Measurements from ENCODE around the gene CNTROB.
"Not testable (repeated sequence)": the region's sequence is repeated elsewhere in the genome, so short reads cannot be mapped to it uniquely, and the experiment has no call there.

Gene CNTROB

DNA sequence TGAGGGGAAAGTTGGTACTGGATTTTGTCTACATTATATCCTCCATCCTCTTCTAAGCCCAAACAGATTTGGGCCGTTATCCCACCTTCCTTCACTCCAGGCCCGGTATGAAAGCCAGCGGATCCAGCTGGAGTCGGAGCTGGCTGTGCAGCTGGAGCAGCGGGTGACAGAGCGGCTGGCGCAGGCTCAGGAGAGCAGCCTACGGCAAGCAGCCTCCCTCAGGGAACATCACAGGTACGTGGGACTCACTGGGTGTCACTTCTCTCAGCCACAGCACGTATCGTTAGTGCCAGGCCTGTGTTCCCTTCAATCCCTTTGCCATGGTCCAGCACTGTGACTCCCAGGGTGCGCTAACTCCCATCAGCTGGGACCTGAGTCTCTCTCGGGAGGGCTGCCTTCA, 11.3 kb downstream of the CNTROB start:
- no peak for DNase-seq

DNA sequence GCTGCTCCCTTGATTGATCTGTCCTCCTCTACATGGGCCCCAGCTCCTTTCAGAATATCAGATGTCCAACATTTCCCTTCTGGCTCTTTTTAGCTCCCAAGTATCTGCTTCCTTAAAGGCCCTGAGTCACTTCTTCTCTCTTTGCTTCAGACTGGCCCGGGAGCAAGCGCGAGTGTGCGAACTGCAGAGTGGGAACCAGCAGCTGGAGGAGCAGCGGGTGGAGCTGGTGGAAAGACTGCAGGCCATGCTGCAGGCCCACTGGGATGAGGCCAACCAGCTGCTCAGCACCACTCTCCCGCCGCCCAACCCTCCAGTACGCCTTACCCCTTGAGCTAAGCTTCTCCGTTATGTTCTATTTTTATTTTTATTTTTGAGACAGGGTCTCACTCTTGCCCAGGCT, 12.3 kb downstream of the CNTROB start:
- no peak for DNase-seq

DNA sequence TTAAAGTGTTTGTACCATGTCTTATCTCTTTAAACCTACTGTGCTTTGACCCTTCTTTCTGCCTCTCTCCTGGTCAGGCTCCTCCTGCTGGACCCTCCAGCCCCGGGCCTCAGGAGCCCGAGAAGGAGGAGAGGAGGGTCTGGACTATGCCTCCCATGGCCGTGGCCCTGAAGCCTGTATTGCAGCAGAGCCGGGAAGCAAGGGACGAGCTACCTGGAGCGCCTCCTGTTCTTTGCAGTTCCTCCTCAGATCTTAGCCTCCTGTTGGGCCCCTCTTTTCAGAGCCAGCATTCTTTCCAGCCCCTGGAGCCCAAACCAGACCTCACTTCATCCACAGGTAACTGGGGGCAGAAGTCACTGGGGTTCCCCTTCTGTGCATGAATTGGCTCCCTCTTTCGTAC, 13.6 kb downstream of the CNTROB start:
- DNase-seq, result no peak

DNA sequence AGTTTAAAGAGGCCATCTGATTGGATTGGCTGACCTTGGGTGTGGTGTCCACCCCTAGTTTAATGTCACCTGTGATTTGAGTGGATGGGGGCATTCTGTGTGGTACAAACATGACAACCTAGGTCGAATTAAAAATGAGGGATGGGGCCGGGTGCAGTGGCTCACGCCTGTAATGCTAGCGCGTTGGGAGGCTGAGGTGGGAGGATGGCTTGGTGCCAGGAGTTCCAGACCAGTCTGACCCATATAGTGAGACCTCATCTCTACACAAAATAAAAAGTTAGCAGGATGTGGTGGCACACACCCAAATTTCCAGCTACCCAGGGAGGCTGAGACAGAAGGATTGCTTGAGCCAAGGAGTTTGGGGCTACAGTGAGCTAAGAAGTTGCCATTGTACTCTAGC, 14.4 kb downstream of the CNTROB start:
- no peak for DNase-seq

DNA sequence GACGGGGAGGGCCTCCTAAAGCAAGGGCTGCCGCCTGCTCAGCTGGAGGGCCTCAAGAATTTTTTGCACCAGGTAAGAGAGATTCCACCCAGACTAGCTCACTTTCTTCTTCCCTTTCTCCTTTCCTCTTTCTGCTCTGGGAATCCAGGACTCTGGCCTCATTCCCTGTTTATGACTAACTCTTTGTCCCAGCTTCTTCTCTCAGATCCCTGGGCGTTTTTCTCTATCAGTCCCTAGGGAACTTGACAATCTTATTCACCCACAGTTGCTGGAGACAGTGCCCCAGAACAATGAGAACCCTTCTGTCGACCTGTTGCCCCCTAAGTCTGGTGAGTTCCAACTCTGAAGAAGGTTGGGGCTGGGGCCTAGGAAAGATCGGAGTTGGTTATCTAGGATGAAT, 15.6 kb downstream of the CNTROB start:
- no peak for DNase-seq

DNA sequence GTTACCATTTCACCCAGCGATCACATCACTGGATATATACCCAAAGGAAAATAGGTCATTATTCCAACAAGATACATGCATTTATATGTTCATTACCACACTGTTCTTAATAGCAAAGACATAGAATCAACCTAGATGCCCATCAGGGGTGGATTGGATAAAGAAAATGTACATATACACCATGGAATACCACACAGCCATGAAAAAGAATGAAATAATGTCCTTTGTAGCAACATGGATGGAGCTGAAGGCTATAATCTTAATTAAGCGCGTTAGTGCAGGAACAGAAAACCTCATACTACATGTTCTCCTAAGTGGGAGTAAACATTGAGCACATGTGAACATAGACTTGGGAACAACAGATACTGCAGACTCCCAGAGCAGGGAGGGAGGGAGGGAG, 18.6 kb downstream of the CNTROB start:
- DNase-seq, result no peak

DNA sequence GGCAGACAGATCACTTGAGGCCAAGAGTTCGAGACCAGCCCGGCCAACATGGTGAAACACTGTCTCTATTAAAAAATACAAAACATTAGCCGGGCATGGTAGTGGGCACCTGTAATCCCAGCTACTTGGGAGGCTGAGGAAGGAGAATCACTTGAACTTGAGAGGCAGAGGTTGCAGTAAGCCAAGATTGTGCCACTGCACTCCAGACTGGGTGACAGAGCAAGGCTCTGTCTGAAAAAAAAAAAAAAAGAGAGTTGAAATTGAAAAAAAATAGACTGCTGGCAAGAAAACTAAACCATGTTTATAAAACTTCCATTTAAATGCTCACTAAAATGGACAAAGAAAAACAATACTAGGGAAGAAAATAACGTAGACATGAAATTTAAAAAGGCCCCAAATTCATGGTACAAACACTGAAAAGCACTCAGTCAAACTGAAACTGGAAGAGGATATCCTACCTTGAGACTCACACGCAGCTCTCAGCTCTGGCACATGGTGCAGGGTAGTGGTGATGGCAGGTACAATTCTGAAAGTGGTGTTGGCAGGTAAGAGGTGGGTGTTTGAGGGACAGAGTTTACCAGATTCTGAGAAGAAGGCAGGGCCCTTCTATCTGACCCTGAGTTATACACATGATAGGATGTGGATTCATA, 19.3 kb downstream of the CNTROB start:
- DNase-seq, result no peak

DNA sequence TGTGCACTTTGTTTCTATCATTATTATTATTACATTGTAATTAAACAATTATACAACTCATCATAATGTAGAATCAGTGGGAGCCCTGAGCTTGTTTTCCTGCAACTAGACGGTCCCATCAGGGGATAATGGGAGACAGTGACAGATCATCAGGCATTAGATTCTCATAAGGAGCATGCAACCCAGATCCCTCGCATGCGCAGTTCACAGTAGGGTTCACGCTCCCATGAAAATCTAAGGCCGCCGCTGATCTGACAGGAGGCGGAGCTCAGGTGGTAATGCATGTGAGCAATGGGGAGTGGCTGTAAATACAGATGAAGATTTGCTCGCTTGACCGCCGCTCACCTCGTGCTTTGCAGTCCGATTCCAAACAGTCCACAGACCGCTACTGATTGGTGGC, 21.3 kb downstream of the CNTROB start:
- DNase-seq, result not testable (repeated sequence)

DNA sequence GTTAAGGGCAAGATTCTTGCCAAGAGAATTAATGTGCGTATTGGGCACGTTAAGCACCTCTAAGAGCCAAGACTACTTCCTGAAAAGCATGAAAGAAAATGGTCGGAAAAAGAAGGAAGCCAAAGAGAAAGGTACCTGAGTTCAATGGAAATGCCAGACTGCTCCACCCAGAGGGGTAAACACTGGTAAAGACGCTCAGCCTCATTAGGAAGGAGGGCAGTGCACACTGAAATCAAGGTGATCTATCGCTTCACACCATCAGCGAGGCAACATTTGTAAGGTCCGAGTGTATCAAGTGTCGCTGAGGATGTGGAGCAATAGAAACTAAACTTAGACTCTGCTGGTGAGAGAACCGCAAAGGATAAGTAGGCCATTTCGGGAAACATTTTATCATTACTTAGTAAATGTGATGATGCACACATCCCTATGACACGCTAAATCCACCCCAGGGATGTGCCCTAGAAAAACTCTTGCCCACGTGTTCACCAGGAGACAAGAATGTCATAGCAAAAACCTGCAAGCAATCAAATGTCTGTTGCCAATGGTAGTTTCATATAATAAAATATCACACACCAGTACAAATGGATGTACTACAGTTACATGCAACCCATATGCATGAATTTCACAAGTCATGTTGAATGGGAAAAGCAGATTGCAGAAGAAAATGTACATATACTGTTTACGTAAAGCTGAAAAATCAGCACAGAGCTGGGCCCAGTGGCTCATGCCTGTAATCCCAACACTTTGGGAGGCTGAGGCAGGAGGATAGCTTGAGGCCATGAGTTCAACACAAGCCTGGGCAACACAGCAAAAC, 23.6 kb downstream of the CNTROB start:
- DNase-seq, result peak; percentile 25

DNA sequence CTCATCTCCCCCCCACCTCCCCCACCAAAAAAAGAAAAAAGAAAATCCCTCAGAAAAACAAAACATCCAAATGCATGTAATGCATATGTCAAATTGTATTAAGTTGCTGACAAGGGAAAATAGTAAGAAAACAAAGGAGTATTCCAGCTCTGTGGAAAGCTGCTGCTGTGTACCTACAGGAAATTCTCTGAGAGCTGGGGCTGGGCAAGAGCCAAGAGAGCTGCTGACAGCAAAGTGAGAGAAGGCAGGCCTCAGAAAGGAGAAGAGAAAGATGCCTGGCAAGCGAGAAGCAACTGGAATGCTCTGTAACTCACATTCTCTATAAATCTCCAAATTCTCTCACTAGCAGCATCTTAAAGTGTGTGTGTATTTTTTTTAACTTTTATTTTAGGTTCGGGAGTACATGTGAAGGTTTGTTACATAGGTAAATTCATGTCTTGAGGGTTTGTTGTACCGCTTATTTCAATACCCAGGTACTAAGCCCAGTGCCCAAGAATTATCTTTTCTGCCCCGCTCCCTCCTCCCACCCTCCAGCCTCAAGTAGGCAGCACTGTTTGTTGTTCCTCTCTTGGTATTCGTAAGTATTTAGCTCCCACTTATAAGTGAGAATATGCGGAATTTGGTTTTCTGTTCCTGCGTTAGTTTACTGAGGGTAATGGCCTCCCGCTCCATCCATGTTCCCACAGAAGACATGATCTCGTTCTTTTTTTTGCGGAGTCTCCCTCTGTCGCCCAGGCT, 24.4 kb downstream of the CNTROB start:
- DNase-seq, result peak; percentile 48

DNA sequence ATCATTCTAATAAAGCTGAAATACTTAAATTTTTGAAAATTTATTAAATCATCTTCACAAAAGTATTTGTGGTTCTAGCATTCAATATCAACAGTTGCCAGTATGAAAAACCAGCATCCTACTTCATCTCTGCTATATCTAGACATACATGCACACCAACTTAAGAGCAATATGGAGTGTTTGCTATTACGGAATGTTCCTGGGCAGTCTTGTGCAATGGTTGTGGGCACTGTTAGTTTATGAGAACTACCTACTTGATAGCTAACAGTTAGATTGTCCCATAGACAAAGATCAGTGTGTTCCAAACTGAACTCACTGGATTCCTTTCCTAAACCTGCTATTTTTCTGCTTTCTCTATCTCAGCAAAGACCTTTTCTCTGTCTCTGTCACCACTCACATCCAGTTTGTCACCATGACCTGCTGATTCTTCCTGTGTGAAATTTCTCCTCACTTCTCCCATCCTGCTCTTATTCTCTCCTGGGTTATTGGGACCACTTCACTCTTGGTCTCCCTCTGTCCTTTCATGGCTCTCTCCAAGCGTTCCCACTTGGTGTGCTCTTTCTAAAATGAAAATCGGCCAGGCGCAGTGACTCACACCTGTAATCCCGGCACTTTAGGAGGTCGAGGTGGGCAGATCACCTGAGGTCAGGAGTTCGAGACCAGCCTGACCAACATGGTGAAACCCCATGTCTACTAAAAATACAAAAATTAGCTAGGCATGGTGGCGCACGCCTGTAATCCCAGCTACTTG, 27.7 kb downstream of the CNTROB start:
- no peak for DNase-seq

DNA sequence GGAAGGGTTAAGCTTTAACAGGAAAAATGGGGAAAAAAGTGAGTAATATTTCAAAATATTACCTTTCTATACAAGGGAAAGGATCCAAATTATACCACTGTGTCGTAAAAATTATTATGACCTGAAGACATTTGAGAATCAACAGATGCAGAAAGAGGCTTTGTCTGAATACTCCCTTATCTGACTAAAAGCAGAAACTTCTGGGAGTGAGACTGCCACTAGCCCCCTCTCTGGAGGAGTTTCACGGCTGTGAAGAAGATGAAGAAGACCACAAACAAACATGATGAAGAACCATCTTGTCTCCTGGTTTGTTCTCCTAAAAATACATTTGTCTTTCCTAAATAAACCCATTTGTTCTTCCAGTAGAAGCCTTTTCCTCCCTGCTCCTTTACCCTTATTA, 29.4 kb downstream of the CNTROB start:
- DNase-seq, result no peak

DNA sequence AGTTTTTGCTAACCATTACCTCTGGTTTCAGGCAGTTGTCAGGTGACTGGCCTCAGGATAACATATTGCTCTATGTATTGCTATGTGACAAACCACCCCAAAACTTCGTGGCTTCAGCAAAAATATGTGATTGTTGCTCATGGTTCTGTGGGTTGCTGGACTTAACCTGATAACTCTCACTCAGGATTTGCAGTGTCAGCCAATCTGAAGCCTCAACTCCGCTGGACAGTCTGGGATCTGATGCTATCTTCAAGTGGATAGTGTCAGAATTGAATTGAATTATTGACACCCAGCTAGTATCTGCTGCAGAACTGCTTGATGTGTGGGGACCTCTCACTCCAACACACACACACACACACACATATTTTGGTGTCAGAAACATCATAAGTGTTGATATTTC, 35.7 kb downstream of the CNTROB start:
- DNase-seq, result no peak

DNA sequence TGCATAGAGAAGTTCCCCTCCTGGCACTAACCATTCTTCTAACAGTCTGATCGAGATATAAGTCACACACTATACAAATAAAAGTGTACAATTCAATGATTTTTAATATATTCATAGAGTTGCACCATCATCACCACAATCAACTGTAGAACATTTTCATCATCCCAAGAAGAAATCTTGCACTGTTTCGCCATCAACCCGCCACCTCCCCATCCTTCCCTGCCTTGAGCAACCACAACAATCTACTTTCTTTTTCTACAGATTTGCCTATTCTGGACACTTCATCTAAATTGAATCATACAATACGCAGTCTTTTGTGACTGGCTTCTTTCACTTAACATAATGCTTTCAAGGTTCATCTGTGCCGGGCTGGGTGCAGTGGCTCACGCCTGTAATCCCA, 37.4 kb downstream of the CNTROB start:
- DNase-seq, result no peak

DNA sequence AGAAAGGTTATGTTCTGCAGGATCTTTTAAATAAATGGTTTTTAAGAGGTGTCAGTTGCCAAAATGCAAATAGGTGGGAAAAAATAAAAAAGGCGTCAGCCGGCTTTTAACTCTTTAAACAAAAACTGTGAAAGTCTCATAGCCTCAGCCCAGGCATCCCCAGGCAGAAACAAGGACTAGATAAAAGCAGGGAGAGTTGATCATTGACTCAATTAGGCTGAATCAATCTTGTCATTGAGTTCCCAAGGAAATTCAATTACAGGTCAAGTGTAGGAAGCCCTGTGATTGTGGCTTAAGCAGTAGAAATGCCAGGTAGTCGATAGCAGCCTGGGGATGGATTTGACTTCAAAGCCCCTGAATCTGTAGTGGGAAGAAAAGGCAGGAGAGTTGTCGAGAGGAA, 39.6 kb downstream of the CNTROB start:
- DNase-seq, result no peak

DNA sequence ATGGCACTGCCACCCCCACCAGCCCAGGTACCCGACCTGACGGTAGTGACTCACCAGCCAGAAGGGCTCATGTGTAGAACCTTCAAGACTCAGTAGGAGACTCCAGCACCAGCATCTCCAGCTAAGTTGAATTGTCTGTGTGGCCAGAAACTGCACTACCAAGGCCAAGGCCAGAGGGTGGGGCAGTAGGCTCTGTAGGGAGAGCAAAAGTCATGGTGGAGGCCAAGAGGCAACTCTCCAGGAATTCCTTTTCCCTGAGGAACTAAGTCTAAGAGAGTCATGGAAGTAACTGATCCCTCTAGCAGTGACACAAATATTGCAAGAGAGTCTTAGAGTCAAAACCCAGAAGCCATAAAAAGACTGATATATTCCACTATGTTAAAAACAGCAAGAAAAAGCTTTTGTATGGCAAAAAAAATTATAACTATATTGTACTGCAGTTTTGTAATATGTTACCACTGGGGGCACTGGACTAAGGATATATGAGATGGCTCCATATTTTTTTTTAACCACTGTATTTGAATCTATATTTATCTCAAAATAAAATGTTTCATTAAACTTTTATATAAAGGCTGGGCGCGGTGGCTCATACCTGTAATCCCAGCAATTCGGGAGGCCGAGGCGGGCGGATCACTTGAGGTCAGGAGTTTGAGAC, 40.3 kb downstream of the CNTROB start:
- no peak for DNase-seq

DNA sequence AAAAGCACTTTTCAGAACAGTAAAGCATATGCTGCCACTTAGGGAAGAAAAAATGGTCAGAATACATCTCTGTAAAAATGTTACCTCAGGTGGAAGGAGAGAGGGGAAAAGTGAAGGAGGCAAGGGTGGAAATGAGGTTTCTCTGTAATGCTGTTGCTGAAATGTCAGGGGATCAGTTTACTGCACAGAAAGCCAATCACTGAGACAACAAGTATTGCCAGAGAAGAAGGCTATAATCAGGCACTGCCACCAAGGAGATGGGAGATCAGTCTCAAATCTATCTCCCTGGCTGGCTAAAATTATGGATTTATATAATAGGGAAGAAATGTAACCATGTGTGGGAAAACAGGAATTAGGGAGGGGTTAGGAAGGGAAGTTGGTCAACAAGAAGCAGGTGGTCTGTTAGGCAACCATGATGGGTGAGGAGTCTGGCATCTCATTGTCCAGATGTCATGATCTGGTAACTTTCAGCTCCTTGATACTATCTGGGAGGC, 42.7 kb downstream of the CNTROB start:
- no peak for DNase-seq

DNA sequence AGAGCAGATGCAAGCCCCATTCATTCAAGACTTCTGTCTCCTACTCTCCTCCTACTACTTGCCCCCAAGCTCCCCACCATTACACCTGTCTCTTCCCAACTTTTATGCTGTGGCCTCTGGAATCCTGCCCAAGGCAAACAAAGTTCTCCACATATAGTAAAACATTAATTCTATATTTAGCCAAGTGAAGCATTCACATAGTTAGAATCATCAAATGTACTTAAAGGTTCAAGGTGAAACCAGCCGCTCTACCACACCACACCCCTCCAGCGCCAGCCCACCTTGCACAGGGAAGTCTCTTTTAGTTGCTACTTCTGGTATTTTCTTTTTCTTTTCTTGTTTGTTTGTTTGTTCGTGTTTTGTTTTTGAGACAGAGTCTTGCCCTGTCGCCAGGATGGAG, 45.0 kb downstream of the CNTROB start:
- no peak for DNase-seq

DNA sequence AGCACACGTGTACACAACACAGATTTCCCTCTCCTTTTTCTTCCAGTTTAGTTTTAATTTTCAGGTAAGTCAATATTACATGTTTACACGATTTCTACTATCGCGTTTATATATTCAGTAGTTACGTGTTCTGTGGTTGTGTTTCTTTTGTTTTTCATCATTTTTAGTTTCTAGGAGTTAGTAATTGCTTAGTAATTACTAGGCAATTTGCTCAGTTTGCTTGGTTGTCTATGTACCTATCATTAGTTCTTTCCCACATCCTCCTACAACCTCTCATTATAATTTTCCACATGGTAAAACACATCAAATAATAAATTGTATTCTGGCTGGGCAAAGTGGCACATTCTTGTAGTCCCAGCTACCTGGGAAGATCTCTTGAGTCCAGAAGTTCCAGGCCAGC, 45.8 kb downstream of the CNTROB start:
- no peak for DNase-seq

DNA sequence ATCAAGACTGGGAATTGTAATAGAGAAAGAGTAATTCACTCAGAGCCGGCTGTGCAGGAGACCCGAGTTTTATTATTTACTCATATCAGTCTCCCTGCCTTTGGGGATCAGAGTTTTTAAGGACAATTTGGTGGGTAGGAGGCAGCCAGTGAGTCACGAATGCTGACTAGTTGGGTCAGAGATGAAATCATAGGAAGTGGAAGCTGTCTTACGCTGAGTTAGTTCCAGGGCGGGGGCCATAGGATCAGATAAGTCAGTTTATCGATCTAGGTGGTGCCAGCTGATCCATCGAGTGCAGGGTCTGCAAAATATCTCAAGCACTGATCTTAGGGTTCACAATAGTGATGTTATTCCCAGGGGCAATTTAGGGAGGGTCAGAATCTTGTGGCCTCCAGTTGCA, 50.2 kb downstream of the CNTROB start:
- peak; percentile 65 for DNase-seq

DNA sequence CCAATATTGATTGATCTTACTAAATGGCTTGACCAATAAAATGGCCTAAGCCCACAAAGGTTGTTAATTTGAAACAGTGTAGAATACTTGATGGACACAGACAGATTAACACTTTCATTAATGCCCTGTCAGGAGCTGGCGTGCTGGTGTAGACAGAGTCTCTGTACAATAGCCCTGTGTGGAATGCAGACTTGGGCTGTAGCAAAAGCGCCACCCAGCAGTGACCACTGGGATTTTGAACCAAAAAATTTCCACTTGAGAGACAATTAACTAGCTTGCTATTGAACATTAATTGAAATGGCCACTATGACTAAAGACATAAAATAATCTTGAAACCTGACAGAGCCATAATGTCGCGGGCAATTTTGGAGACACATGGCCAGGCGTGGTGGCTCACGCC, 50.7 kb downstream of the CNTROB start:
- peak; percentile 25 for DNase-seq

DNA sequence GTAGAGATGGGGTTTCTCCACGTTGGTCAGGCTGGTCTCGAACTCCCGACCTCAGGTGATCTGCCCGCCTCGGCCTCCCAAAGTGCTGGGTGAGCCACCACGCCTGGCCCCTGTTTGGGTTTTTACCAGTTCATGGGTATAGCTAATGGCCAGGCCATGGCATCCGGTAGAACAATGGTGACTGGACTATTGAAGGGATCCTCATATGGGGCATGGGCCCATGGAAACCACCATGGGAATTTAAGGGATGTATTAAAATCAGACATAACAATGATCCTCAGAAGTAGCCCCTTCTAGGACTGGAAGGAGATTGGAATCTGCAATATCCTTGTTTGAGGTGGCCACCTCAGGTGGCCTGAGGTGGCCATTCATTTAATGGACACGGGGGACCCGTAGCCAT, 52.9 kb downstream of the CNTROB start:
- DNase-seq, result no peak
